ENCODE data around the gene USP15.

The USP15 gene

DNA sequence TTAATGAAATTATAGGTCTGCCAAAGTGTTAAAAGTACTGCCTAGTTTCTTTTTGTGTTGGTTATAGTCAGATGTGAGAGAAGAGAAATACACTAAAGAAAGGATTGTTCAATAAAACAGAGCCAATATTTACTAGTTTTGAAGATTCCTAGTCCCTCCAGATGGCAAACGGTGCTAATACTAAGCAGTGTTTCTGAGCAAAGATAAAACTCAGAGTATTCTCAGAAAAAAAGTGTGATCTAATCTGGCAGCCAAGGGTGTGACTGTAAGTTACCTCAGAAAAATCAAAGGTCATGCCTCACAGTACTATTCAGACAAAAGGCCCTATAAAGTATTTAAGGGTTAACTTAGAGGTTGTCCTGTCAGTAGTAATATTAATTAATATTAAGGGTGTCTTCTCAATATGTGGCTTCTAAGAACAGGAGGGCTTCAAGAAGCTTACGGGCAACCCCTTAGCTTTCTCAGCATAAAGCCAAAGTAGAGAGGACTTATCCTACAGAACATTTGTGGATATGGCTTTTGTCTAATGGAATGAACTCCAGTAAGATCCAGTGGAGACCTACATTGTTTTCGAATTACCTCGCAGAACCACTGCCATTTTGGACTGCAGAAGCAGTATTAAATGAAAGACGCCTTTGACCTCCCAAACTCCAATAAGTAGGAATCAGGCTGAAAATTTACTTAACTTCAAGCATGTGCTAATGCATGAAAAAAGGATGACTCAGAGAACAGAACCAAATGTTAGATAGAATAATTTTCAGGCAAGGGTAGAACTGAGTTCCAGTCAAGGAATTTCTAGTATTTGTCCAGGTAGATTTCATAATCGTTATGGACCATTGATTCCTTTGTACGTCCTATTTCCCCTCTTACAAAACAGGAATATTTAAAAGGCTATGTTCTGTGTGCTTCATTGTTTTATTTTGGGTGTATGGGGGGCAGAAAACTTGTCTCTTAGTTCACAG lies 46.6 kb downstream of the USP15 start:
- TF ChIP-seq CTCF (IDR thresholded peaks at IDR 0.05; ENCODE audit: insufficient read depth, low read length, poor library complexity, severe bottlenecking): no peak
- no peak for DNase-seq (ENCODE audit: extremely low read depth, insufficient read length)
- no peaks in the 10 kb centered on the region for H3K27me3 ChIP-seq (replicated peaks; ENCODE audit: control insufficient read depth, insufficient read depth, low read length)
- H3K36me3 ChIP-seq (ENCODE audit: control insufficient read depth, insufficient read depth, low read length): peaks cover 7% of the 10 kb centered on the region
- no peak overlapping the region for H3K4me3 ChIP-seq (replicated peaks; ENCODE audit: low read depth, low read length)

GRCh38 chr12:62308201-62308600 lies 48.0 kb downstream of the USP15 start:
- H3K4me3 ChIP-seq (replicated peaks; ENCODE audit: low read depth, low read length): no peak overlapping the region
- no peaks in the 10 kb centered on the region for H3K27me3 ChIP-seq (replicated peaks; ENCODE audit: control insufficient read depth, insufficient read depth, low read length)
- peaks cover 7% of the 10 kb centered on the region for H3K36me3 ChIP-seq (ENCODE audit: control insufficient read depth, insufficient read depth, low read length)
- no peak for DNase-seq (ENCODE audit: extremely low read depth, insufficient read length)
- TF ChIP-seq CTCF (IDR thresholded peaks at IDR 0.05; ENCODE audit: insufficient read depth, low read length, poor library complexity, severe bottlenecking): no peak

- Histone ChIP-seq H3K4me3 (replicated peaks; ENCODE audit: low read depth, low read length) (no peak overlapping the region), H3K36me3 (ENCODE audit: control insufficient read depth, insufficient read depth, low read length) (peaks cover 3% of the 10 kb centered on the region), H3K27me3 (replicated peaks; ENCODE audit: control insufficient read depth, insufficient read depth, low read length) (no peaks in the 10 kb centered on the region)
- DNase-seq (ENCODE audit: extremely low read depth, insufficient read length): no peak
- no peak for TF ChIP-seq CTCF (IDR thresholded peaks at IDR 0.05; ENCODE audit: insufficient read depth, low read length, poor library complexity, severe bottlenecking)
Observed at GRCh38 chr12:62313727-62314380, 53.6 kb downstream of the USP15 start.

DNA sequence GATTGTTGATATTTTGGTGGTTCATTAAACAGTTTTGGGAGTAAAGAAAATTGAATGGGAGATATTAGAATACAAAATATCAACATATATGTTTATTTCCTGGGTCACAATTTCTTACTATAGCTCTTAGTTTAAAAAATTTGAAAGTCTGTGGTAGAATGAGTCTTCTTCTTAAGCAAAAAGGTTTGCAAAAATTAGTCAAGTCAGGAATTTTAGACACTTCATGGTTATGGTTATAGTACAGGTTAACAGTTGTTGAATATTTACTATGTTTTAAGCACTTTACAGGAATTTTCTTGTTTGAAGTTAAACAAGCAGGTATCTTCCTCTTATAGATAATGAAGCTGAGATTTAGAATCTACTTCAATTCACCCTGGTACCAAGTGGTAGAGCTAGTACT lies 56.8 kb downstream of the USP15 start:
- TF ChIP-seq CTCF (IDR thresholded peaks at IDR 0.05; ENCODE audit: insufficient read depth, low read length, poor library complexity, severe bottlenecking): no peak
- Histone ChIP-seq H3K4me3 (replicated peaks; ENCODE audit: low read depth, low read length) (no peak overlapping the region), H3K36me3 (ENCODE audit: control insufficient read depth, insufficient read depth, low read length) (peaks cover 6% of the 10 kb centered on the region), H3K27me3 (replicated peaks; ENCODE audit: control insufficient read depth, insufficient read depth, low read length) (no peaks in the 10 kb centered on the region)
- no peak for DNase-seq (ENCODE audit: extremely low read depth, insufficient read length)

- Histone ChIP-seq H3K36me3 (ENCODE audit: control insufficient read depth, insufficient read depth, low read length) (peaks cover 7% of the 10 kb centered on the region), H3K27me3 (replicated peaks; ENCODE audit: control insufficient read depth, insufficient read depth, low read length) (no peaks in the 10 kb centered on the region), H3K4me3 (replicated peaks; ENCODE audit: low read depth, low read length) (no peak overlapping the region)
- no peak for DNase-seq (ENCODE audit: extremely low read depth, insufficient read length)
- no peak for TF ChIP-seq CTCF (IDR thresholded peaks at IDR 0.05; ENCODE audit: insufficient read depth, low read length, poor library complexity, severe bottlenecking)
Observed at GRCh38 chr12:62319058-62319457, 58.9 kb downstream of the USP15 start.
